GM04503 (cell line): Measurements from ENCODE around the gene MYCT1.
"Not testable (repeated sequence)": the region's sequence is repeated elsewhere in the genome, so short reads cannot be mapped to it uniquely, and the experiment has no call there.

Source experiments
- DNase-seq: peaks from one replicate; pipeline ENCODE4 v3.0.0-alpha.2; 2012; ENCODE audit warnings: low read depth

MYCT1 gene

GRCh38 chr6:152697634-152698033 lies at the start of gene MYCT1:
Gene MYCT1, plus strand, starts transcription at chr6:152697897. Its CDS starts 6 bp downstream, at chr6:152697903.
- DNase-seq: no peak

- no peak for DNase-seq
Observed at GRCh38 chr6:152648105-152648504, 49.6 kb upstream of the MYCT1 start.

- no peak for DNase-seq
Observed at GRCh38 chr6:152651986-152652385, 45.7 kb upstream of the MYCT1 start.

- DNase-seq: no peak
Observed at GRCh38 chr6:152661776-152662175, 35.9 kb upstream of the MYCT1 start.

- no peak for DNase-seq
Observed at GRCh38 chr6:152669895-152670294, 27.8 kb upstream of the MYCT1 start.

- no peak for DNase-seq
Observed at GRCh38 chr6:152671171-152671570, 26.5 kb upstream of the MYCT1 start.

- DNase-seq: no peak
Observed at GRCh38 chr6:152673236-152673635, 24.5 kb upstream of the MYCT1 start.

- no peak for DNase-seq
Observed at GRCh38 chr6:152680151-152680550, 17.5 kb upstream of the MYCT1 start.

GRCh38 chr6:152680879-152681517 lies 16.7 kb upstream of the MYCT1 start:
- no peak for DNase-seq

GRCh38 chr6:152682141-152682540 lies 15.6 kb upstream of the MYCT1 start:
- no peak for DNase-seq

GRCh38 chr6:152682935-152683334 lies 14.8 kb upstream of the MYCT1 start:
- not testable (repeated sequence) for DNase-seq

GRCh38 chr6:152685819-152686218 lies 11.9 kb upstream of the MYCT1 start:
- no peak for DNase-seq

- no peak for DNase-seq
Observed at GRCh38 chr6:152695372-152696045, 2.2 kb upstream of the MYCT1 start.

- peak; percentile 6 for DNase-seq
Observed at GRCh38 chr6:152696522-152696921, 1.2 kb upstream of the MYCT1 start.

- no peak for DNase-seq
Observed at GRCh38 chr6:152698692-152699091, 995 bp downstream of the MYCT1 start.

GRCh38 chr6:152700427-152700826 lies 2.7 kb downstream of the MYCT1 start:
- no peak for DNase-seq

- no peak for DNase-seq
Observed at GRCh38 chr6:152701081-152701862, 3.6 kb downstream of the MYCT1 start.

GRCh38 chr6:152701863-152702401 lies 4.2 kb downstream of the MYCT1 start:
- DNase-seq: no peak

GRCh38 chr6:152703750-152704149 lies 6.1 kb downstream of the MYCT1 start:
- DNase-seq: not testable (repeated sequence)

GRCh38 chr6:152705327-152705726 lies 7.6 kb downstream of the MYCT1 start:
- no peak for DNase-seq

GRCh38 chr6:152716322-152716721 lies 18.6 kb downstream of the MYCT1 start:
- DNase-seq: no peak

GRCh38 chr6:152720974-152721373 lies 23.3 kb downstream of the MYCT1 start:
- DNase-seq: no peak

- DNase-seq: no peak
Observed at GRCh38 chr6:152721956-152722355, 24.3 kb downstream of the MYCT1 start.
